A549 (cell line): ENCODE data around the gene SH3BGR.

ENCODE experiments used
- CTCF ChIP-seq: fragments of >200 bp; sonication (Bioruptor Twin); formaldehyde crosslinking; IDR thresholded peaks from 3 replicates; pipeline ENCODE4 v1.5.1; 2016
- MAFK ChIP-seq: fragments of 450-650 bp; IDR thresholded peaks from 2 replicates; pipeline ENCODE4 v1.6.1; 2014; ENCODE audit not compliant: partially characterized antibody
- NPAS2 ChIP-seq: fragments of 250-450 bp; sonication (Bioruptor Pico); IDR thresholded peaks from 2 replicates; pipeline ENCODE4 v1.8.0; 2022; ENCODE audit warnings: mild to moderate bottlenecking, moderate library complexity, borderline replicate concordance
- PBX3 ChIP-seq: IDR thresholded peaks from 2 replicates; pipeline ENCODE4 v1.6.1; 2012
- POLR2A ChIP-seq: IDR thresholded peaks from 2 replicates; pipeline ENCODE4 v1.6.1; 2012; ENCODE audit warnings: mild to moderate bottlenecking, low read length
- TF ChIP-seq, protein P1 (sequence below): fragments of 200-600 bp; sonication (generic); IDR thresholded peaks from 2 replicates; pipeline ENCODE4 v1.6.1; 2016; ENCODE audit warnings: antibody characterized with exemption, mild to moderate bottlenecking, moderate library complexity
- TF ChIP-seq, protein P2 (sequence below): fragments of 450-650 bp; IDR thresholded peaks from 2 replicates; pipeline ENCODE4 v1.6.1; 2014; ENCODE audit warnings: antibody characterized with exemption

DNA sequence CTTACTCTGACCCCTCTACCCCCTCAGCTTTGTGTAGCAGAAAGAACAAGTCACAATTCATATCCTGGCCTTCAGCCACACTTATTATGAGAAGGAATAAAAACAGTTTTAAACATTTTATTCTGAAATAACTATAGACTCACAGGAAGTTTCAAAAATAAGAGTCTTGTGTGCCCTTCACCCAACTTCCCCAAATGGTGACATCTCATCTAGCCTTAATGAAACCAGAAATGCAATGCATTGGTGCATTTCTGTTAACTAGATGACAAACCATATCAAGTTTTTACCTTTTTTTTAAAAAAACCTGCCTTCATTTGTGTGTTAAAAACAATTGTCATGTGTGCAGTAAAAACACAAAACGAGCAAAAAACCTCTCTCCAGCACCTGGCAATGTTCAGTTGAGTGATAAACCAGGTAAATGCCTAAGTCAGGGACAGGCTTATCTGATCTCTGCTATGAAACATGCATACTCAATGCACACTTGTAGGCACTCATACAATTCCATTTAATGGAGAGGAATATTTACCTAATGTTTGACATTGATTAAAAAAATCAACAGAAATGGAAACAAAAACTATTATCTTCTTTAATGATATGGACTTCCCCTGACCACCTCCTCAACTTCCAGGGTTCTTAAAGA, 51.5 kb downstream of the SH3BGR start:
- TF ChIP-seq, protein P1, sequence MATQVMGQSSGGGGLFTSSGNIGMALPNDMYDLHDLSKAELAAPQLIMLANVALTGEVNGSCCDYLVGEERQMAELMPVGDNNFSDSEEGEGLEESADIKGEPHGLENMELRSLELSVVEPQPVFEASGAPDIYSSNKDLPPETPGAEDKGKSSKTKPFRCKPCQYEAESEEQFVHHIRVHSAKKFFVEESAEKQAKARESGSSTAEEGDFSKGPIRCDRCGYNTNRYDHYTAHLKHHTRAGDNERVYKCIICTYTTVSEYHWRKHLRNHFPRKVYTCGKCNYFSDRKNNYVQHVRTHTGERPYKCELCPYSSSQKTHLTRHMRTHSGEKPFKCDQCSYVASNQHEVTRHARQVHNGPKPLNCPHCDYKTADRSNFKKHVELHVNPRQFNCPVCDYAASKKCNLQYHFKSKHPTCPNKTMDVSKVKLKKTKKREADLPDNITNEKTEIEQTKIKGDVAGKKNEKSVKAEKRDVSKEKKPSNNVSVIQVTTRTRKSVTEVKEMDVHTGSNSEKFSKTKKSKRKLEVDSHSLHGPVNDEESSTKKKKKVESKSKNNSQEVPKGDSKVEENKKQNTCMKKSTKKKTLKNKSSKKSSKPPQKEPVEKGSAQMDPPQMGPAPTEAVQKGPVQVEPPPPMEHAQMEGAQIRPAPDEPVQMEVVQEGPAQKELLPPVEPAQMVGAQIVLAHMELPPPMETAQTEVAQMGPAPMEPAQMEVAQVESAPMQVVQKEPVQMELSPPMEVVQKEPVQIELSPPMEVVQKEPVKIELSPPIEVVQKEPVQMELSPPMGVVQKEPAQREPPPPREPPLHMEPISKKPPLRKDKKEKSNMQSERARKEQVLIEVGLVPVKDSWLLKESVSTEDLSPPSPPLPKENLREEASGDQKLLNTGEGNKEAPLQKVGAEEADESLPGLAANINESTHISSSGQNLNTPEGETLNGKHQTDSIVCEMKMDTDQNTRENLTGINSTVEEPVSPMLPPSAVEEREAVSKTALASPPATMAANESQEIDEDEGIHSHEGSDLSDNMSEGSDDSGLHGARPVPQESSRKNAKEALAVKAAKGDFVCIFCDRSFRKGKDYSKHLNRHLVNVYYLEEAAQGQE = no peak
- TF ChIP-seq CTCF (no peak), PBX3 (no peak), MAFK (no peak), POLR2A (no peak), NPAS2 (CRISPR knock-in tag) (no peak)
- TF ChIP-seq, protein P2, sequence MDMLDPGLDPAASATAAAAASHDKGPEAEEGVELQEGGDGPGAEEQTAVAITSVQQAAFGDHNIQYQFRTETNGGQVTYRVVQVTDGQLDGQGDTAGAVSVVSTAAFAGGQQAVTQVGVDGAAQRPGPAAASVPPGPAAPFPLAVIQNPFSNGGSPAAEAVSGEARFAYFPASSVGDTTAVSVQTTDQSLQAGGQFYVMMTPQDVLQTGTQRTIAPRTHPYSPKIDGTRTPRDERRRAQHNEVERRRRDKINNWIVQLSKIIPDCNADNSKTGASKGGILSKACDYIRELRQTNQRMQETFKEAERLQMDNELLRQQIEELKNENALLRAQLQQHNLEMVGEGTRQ = no peak
